Activated T-helper 1 cell treated with anti-CD3 and anti-CD28 coated beads, Interleukin-12 subunit alpha, Interleukin-12 subunit beta, Interleukin-2, Interleukin-4 antibody, amounts not matched to agents 30 ng/mL and 10 ng/mL and 1 ng/mL, durations not matched to agents 14 hours and 24 hours and 36 hours (primary cell): Measurements from ENCODE around the gene CRELD2. TPM values are rescaled to one million over a fixed set of nuclear protein-coding genes. Genes with fewer than 3 reads are reported as not detected.

Experiments used
- DNase-seq: peaks from one replicate; pipeline ENCODE4 v3.0.0; 2021; ENCODE audit warnings: low spot score
- H3K27ac Mint-ChIP-seq: one replicate; pipeline ENCODE4 v1.8.0; 2021; ENCODE audit warnings: mild to moderate bottlenecking, mixed read lengths
- H3K27me3 Mint-ChIP-seq: one replicate; pipeline ENCODE4 v1.8.0; 2022; ENCODE audit warnings: mild to moderate bottlenecking, moderate library complexity, mixed read lengths; ENCODE audit not compliant: insufficient read depth
- H3K36me3 Mint-ChIP-seq: one replicate; pipeline ENCODE4 v1.8.0; 2021; ENCODE audit warnings: low read depth, mixed read lengths
- H3K4me1 Mint-ChIP-seq: one replicate; pipeline ENCODE4 v1.8.0; 2021; ENCODE audit warnings: low read depth, mixed read lengths
- H3K4me3 Mint-ChIP-seq: one replicate; pipeline ENCODE4 v1.8.0; 2021; ENCODE audit warnings: mild to moderate bottlenecking, moderate library complexity, mixed read lengths
- H3K9me3 Mint-ChIP-seq: one replicate; pipeline ENCODE4 v1.8.0; 2021; ENCODE audit warnings: mixed read lengths
- intact Hi-C: fragments of 100-400 bp; cut with micrococcal nuclease; formaldehyde crosslinking; loops from one replicate; pipeline ENCODE4 v1.15.1; 2024
- total RNA-seq: library from RNA; stranded (reverse); gene quantifications from 2 replicates; pipeline ENCODE4 v1.2.3, GENCODE V29; 2022

The CRELD2 gene
- total RNA-seq, 1 donor from 2014 or later, result 51.0 TPM

DNA sequence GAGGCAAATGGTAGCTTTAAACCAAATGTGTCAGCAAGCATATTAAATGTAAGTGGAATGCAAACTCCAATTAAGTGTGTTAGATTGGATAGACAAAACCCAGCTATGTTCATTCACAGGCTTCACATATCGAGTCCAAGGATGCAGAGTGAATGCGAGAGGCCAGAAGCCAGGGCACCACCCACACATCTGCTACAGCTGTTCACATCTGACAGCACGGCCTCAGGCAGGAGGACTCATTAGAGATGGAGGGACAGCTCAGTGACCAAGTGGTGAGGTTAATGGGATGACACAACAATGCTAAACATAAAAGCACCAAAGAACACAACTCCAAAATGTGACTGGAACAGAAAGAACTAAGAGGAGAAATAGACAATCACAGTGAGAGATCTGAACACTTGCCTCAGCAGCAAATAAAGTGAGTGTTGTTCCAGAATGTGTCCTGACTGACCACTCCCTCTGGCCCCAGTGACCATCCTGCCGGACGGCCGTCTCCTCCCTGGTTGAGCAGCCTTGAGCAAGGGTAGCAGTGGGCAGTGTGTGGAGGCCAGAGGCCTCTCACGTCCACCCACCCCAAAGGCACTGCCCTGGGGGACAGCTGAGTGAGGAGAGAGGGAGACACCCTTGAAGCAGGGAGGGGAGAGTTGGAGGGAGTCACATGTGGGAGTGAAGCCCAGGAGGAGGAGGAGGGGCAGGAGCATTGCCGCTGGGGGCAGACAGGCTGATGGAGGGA is 23.9 kb upstream of the CRELD2 start:
- Mint-ChIP-seq H3K4me1 (peaks cover 6% of the 10 kb centered on the region), H3K9me3 (peaks cover 4% of the 10 kb centered on the region), H3K36me3 (peaks cover 34% of the 10 kb centered on the region), H3K4me3 (no peak overlapping the region), H3K27ac (no peak overlapping the region), H3K27me3 (no peaks in the 10 kb centered on the region)
- intact Hi-C loops, result no loop called here
- DNase-seq, result no peak

GRCh38 chr22:49896201-49896600 is 22.2 kb upstream of the CRELD2 start:
- intact Hi-C loops, result no loop called here
- Mint-ChIP-seq H3K4me1 (peaks cover 6% of the 10 kb centered on the region), H3K4me3 (no peak overlapping the region), H3K27ac (no peak overlapping the region), H3K9me3 (peaks cover 4% of the 10 kb centered on the region), H3K27me3 (no peaks in the 10 kb centered on the region), H3K36me3 (peaks cover 37% of the 10 kb centered on the region)
- no peak for DNase-seq

DNA sequence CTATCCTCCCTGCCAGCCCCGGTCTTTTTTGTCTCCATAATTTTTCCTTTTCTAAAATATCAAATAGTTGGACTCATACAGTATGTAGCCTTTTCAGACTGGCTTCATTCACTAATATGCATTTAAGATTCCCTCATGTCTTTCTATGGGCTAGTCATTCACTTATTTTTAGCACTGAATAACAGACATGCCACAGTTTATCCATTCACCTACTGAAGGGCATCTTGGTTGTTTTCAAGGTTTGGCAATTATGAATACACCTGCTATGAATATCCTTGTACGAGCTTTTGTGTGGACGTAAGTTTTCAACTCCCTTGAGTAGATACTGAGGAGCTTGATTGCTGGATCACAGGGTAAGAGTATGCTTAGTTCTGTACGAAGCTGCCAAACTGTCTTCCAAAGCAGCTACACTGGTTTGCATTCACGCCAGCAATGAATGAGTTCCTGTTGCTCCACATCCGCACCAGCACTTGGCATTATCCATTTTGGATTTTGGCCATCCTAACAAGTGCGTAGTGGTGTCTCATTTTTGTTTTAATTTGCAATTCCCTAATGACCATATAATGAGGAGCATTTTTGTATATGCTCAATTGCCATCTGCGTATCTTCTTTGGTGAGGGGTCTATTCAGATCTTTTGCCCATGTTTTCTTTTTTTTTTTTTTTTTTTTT is 21.3 kb upstream of the CRELD2 start:
- H3K9me3 Mint-ChIP-seq, result peaks cover 4% of the 10 kb centered on the region
- H3K4me3 Mint-ChIP-seq, result no peak overlapping the region
- intact Hi-C loops, result no loop called here
- H3K27ac Mint-ChIP-seq, result no peak overlapping the region
- peaks cover 6% of the 10 kb centered on the region for H3K4me1 Mint-ChIP-seq
- DNase-seq, result no peak
- no peaks in the 10 kb centered on the region for H3K27me3 Mint-ChIP-seq
- H3K36me3 Mint-ChIP-seq, result peaks cover 41% of the 10 kb centered on the region

GRCh38 chr22:49899530-49899929 is 18.9 kb upstream of the CRELD2 start:
- Mint-ChIP-seq H3K4me1 (peaks cover 2% of the 10 kb centered on the region), H3K27me3 (no peaks in the 10 kb centered on the region), H3K27ac (no peak overlapping the region), H3K4me3 (no peak overlapping the region), H3K9me3 (peaks cover 4% of the 10 kb centered on the region), H3K36me3 (peaks cover 39% of the 10 kb centered on the region)
- intact Hi-C loops, result no loop called here
- no peak for DNase-seq

- intact Hi-C loops, result no loop called here
- peaks cover 4% of the 10 kb centered on the region for H3K9me3 Mint-ChIP-seq
- no peaks in the 10 kb centered on the region for H3K4me1 Mint-ChIP-seq
- H3K4me3 Mint-ChIP-seq, result no peak overlapping the region
- no peaks in the 10 kb centered on the region for H3K27me3 Mint-ChIP-seq
- H3K27ac Mint-ChIP-seq, result no peak overlapping the region
- H3K36me3 Mint-ChIP-seq, result peaks cover 38% of the 10 kb centered on the region
- no peak for DNase-seq
Measured at GRCh38 chr22:49900441-49901230, 17.8 kb upstream of the CRELD2 start.

- Mint-ChIP-seq H3K36me3 (peaks cover 38% of the 10 kb centered on the region), H3K4me1 (no peaks in the 10 kb centered on the region), H3K4me3 (no peak overlapping the region), H3K9me3 (peaks cover 4% of the 10 kb centered on the region), H3K27ac (no peak overlapping the region), H3K27me3 (no peaks in the 10 kb centered on the region)
- DNase-seq, result no peak
- intact Hi-C loops, result no loop called here
Measured at GRCh38 chr22:49901457-49901856, 17.0 kb upstream of the CRELD2 start.

DNA sequence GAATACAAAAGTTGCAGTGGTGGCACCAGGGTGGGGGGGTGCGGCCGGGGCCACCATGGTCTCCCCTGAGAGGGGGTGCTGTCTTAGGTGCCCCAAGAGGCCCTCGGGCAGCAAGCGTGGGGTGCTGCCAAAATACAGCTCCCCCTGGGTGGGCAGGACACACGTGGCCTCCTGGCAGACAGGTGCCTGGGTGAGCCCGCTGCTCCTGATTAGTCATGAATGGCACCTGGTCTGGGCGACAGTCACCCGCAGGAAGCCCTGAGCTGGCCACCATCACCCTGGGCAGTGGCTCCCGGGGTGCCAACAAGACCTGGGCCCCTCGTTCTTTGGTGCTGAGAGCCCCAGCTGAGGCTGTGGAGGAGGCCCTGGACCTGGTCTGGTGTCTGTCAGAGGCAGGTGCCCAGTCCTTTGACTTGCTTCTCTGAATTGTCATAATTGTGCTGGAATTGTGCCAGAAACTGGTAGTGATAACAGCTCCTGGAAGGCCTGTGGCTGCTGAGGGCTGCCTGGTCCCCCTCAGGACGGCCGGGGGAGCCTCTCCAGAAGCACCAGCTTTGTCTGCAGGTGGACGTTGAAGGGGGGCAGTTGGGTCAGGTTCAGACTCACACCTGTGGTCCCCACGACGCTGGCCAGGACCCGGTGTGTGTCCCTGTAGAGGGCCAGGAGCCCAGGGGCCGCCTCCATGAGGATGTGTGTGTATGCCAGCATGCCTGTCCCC is 15.0 kb upstream of the CRELD2 start:
- Mint-ChIP-seq H3K4me3 (no peak overlapping the region), H3K4me1 (no peaks in the 10 kb centered on the region), H3K36me3 (peaks cover 38% of the 10 kb centered on the region), H3K27ac (no peak overlapping the region), H3K9me3 (peaks cover 4% of the 10 kb centered on the region), H3K27me3 (no peaks in the 10 kb centered on the region)
- intact Hi-C loops, result no loop called here
- no peak for DNase-seq

DNA sequence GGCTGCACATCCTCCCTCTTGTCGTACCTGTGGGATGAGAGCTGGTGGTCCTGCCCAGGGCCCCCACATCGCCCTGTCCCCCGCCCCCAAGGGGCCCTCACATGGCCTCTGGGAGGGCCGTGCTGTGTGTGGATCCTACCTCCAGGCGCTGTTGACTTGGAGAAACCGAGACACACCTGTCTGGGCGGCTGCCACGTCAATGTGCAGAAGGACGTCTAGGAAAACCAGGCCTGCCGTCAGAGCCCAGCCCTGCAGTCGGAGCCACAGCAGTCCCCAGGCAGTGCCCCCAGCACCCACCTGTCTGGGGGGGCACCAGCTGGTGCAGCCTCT is 14.4 kb upstream of the CRELD2 start:
- peaks cover 4% of the 10 kb centered on the region for H3K9me3 Mint-ChIP-seq
- no peak overlapping the region for H3K4me3 Mint-ChIP-seq
- H3K36me3 Mint-ChIP-seq, result peaks cover 38% of the 10 kb centered on the region
- intact Hi-C loops, result no loop called here
- no peaks in the 10 kb centered on the region for H3K4me1 Mint-ChIP-seq
- DNase-seq, result no peak
- H3K27ac Mint-ChIP-seq, result no peak overlapping the region
- no peaks in the 10 kb centered on the region for H3K27me3 Mint-ChIP-seq

DNA sequence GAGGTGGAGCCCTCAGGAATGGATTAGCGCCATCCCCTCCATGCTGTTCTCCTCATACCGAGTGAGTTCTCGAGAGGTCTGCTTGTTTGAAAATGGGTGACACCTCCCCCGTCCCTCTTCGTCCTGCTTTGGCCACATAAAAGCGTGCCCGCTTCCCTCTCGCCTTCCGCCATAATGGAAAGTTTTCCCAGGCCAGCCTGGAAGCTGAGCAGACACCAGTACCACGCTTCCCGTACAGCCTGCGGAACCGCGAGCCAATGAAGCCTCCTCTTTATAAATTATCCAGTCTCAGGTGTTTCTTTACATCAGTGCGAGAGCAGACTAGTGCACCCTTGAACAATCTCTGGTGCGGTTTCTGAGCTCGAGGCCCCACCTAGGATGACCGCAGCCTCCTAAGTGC is 13.0 kb upstream of the CRELD2 start:
- DNase-seq, result no peak
- no peak overlapping the region for H3K27ac Mint-ChIP-seq
- no peaks in the 10 kb centered on the region for H3K4me1 Mint-ChIP-seq
- H3K9me3 Mint-ChIP-seq, result peaks cover 4% of the 10 kb centered on the region
- peaks cover 32% of the 10 kb centered on the region for H3K36me3 Mint-ChIP-seq
- no peaks in the 10 kb centered on the region for H3K27me3 Mint-ChIP-seq
- no peak overlapping the region for H3K4me3 Mint-ChIP-seq
- intact Hi-C loops, result no loop called here

- Mint-ChIP-seq H3K4me3 (no peak overlapping the region), H3K27ac (no peak overlapping the region), H3K36me3 (peaks cover 26% of the 10 kb centered on the region), H3K4me1 (no peaks in the 10 kb centered on the region), H3K9me3 (peaks cover 3% of the 10 kb centered on the region), H3K27me3 (no peaks in the 10 kb centered on the region)
- intact Hi-C loops, result no loop called here
- DNase-seq, result no peak
Measured at GRCh38 chr22:49906071-49906798, 12.2 kb upstream of the CRELD2 start.

GRCh38 chr22:49906799-49907290 is 11.6 kb upstream of the CRELD2 start:
- no peaks in the 10 kb centered on the region for H3K4me1 Mint-ChIP-seq
- no peak overlapping the region for H3K4me3 Mint-ChIP-seq
- H3K27ac Mint-ChIP-seq, result peak overlapping the region; percentile 55
- no peaks in the 10 kb centered on the region for H3K9me3 Mint-ChIP-seq
- intact Hi-C loops, result no loop called here
- no peaks in the 10 kb centered on the region for H3K27me3 Mint-ChIP-seq
- DNase-seq, result no peak
- H3K36me3 Mint-ChIP-seq, result peaks cover 20% of the 10 kb centered on the region

DNA sequence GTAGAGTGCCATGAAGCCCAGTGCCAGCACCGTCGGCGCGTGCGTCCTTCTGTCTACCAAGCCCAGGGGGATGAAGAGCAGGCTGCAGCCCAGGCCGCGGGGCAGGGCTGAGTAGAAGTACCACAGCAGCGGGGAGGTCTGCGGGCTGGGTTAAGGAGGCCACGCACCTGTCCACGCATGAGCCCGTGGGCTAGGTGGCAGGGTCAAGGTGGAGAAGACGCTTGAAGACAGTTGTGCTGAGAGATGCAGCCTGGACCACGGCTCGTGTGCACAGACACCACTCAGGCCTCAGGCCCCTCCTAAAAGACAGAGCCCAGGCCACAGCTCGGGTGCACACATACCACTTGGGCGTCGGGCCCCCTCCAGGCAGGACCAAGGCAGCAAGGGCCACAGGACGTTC is 10.6 kb upstream of the CRELD2 start:
- Mint-ChIP-seq H3K4me3 (no peak overlapping the region), H3K4me1 (no peaks in the 10 kb centered on the region)

More for the DNA sequence above, 10.6 kb upstream of the CRELD2 start:
- no peaks in the 10 kb centered on the region for H3K9me3 Mint-ChIP-seq
- DNase-seq, result no peak
- intact Hi-C loops, result no loop called here
- H3K36me3 Mint-ChIP-seq, result peaks cover 15% of the 10 kb centered on the region
- no peaks in the 10 kb centered on the region for H3K27me3 Mint-ChIP-seq
- no peak overlapping the region for H3K27ac Mint-ChIP-seq
